ENCODE measurements around the gene POLR2E.

GRCh38 chr19:1042689-1043511 is 52.3 kb downstream of the POLR2E start:
- no peak for TF ChIP-seq POLR2A (IDR thresholded peaks at IDR 0.05)
- TF ChIP-seq, protein P1, sequence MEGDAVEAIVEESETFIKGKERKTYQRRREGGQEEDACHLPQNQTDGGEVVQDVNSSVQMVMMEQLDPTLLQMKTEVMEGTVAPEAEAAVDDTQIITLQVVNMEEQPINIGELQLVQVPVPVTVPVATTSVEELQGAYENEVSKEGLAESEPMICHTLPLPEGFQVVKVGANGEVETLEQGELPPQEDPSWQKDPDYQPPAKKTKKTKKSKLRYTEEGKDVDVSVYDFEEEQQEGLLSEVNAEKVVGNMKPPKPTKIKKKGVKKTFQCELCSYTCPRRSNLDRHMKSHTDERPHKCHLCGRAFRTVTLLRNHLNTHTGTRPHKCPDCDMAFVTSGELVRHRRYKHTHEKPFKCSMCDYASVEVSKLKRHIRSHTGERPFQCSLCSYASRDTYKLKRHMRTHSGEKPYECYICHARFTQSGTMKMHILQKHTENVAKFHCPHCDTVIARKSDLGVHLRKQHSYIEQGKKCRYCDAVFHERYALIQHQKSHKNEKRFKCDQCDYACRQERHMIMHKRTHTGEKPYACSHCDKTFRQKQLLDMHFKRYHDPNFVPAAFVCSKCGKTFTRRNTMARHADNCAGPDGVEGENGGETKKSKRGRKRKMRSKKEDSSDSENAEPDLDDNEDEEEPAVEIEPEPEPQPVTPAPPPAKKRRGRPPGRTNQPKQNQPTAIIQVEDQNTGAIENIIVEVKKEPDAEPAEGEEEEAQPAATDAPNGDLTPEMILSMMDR (IDR thresholded peaks at IDR 0.05) = no peak
